Stimulated activated CD4-positive, alpha-beta T cell treated with anti-CD3 and anti-CD28 coated beads, TNF-alpha, amount 100 ng/mL, for 4 hours (primary cell): ENCODE data around the gene PCNX1.
"Not testable (repeated sequence)": the region's sequence is repeated elsewhere in the genome, so short reads cannot be mapped to it uniquely, and the experiment has no call there.

Source experiments
- DNase-seq, 3 experiments: peaks; one replicate each; pipeline ENCODE4 v3.0.0-alpha.2; 2020; ENCODE audit warnings: low read depth in 3 of 3

The PCNX1 gene

DNA sequence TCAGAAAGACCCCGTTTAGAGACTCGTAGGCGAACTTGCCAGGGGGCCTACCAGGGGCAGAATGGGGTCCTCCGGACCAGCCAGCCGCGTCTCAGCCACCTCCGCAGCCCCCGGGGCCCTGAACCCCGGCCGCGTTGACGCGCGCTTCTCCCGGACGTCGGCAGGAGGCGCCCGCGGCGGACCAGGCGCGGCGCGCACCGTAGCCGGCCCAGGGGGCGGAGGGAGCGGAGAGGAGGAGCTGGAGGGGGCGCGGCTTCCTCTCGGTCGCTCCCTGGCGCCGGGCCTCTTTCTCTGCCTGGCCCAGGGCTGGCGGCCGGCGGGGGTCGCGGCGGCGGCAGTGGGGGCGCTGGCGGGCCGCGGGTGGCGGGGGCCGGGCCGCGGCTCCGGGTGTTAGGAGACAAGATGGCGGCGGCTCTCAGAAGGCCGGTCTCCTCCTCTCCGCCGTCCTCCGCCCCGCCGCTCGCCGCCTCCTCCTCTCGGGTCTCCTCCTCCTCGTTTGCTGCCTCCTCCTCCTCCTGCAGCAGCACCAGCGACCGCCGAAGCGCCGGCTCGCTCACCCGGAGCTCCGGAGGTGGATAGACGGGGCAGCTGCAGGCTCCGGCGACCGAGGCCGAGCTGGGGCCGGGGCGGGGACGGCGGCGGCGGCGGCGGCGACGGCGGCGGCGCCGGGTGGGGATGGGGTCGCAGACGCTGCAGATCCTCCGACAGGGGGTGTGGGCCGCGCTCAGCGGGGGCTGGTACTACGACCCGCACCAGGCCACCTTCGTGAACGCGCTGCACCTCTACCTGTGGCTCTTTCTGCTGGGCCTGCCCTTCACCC is at the start of gene PCNX1:
Gene PCNX1, plus strand, starts transcription at position 284 of the 820 bp plus-strand sequence. Its CDS starts 392 bp downstream, at position 676.
- peak; percentile 78 to 83 (median 83) for DNase-seq

DNA sequence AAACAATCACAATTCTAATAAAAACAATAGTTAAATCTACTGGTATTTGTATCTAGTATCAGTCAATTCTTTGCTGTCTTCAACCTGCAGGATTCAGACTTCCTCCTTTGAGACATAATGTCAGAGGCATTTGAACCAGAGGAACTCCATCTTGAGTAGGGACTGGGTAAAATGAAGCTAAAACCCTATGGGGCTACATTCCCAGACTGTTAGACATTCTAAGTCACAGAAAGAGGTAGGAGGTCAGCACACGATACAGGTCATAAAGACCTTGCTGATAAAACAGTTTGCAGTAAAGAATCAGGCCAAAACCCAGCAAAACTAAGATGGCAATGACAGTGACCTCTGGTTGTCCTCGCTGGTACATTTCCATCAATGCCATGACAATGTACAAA is 49.8 kb upstream of the PCNX1 start:
- no peak for DNase-seq

GRCh38 chr14:70858641-70859040 is 48.6 kb upstream of the PCNX1 start:
- DNase-seq: no peak

DNA sequence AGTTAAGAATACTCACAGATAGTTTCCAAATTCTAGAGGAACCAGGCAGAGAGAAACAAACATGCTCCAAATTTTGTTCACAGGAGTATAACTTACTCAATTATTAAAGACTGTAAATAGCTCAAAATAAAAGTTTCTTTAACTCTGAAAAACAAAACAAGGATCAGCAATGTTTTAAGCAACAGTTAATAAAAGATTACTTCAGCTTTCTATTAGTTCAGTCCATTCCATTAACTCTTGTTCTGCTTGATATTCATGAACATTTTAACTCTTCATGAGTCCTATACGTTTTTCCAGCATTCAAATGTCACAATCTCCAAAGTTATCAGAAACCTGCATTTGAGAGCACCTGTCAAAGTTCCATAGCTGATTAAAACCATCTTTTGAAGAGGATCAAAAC is 40.3 kb upstream of the PCNX1 start:
- DNase-seq: not testable (repeated sequence)

DNA sequence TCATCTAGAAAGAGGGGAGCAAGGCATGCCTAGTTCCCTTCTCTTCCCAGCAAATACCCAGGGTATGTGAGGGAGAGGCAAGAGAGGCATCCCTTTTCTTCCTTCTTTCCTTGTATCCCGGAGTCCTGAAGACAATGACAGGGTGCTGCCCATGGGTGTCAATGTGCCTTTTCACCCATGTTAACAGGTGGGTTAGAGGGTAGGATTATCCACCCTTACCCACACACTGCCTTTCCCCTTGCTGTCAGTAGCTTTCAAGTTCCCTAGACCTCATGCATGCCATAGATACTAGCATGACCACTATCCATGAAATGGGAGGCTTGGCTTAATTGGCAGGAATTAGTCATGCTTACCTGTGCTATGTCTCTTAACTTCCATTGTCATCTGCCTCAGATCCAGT is 36.3 kb upstream of the PCNX1 start:
- DNase-seq: no peak

GRCh38 chr14:70871863-70872677 is 35.2 kb upstream of the PCNX1 start:
- no peak for DNase-seq

GRCh38 chr14:70872678-70873020 is 34.6 kb upstream of the PCNX1 start:
- no peak for DNase-seq

GRCh38 chr14:70873627-70874026 is 33.6 kb upstream of the PCNX1 start:
- DNase-seq: no peak

GRCh38 chr14:70875811-70876460 is 31.3 kb upstream of the PCNX1 start:
- DNase-seq: not testable (repeated sequence)

DNA sequence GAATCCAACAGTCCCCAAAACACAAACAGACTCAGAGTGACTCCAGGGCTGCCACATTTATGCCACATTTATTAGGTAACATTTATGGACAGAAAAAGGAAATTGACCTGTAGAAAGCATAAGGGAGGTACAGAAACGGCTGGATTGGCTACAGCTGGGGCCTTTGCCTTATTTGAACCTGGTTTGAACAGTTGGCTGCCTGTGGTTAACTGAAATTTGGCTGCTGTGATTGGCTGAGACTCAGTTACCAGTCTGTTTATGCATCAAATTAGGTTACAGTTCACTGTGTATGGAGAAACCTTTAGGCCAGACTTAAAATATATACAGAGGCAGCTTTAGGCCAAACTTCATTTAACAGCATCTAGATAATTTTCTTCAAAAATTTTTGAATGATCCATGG is 27.8 kb upstream of the PCNX1 start:
- DNase-seq: no peak

- not testable (repeated sequence) for DNase-seq
Observed at GRCh38 chr14:70880888-70881287, 26.4 kb upstream of the PCNX1 start.

- DNase-seq: no peak
Observed at GRCh38 chr14:70881549-70882177, 25.6 kb upstream of the PCNX1 start.

DNA sequence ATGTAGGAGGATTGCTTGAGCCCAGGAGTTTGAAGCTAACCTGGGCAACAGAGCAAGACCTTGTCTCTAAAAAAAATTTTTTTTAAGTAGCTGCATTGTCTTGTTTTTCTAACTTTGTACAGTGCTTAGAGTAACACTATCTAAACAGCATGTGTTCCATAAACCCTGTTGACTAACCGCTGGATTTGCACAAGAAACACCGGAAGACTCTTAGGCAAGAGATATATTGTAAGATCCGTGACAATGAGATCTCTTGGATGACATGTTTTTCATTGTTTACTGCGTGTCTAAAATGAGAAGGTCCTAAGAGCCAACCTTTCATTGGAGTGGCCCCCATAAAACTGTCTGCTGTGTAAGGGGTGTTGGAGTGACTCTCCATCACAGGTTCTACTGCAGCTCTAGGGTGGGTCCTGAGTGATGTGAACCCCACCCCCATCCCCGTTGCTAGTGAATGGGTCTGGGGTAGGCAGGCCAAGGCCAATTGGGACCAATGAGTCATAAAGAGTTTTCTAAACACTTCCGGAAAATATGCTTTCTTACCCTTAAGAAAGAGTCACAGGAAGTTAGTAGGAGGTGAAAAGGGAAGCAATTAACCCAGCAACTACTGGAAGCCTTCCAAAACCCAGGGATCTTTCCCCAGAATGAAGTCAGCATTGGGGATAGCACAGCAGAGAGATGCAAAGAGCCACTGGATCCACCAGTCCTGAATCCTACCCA is 24.3 kb upstream of the PCNX1 start:
- no peak for DNase-seq

- DNase-seq: no peak
Observed at GRCh38 chr14:70884595-70885342, 22.5 kb upstream of the PCNX1 start.

DNA sequence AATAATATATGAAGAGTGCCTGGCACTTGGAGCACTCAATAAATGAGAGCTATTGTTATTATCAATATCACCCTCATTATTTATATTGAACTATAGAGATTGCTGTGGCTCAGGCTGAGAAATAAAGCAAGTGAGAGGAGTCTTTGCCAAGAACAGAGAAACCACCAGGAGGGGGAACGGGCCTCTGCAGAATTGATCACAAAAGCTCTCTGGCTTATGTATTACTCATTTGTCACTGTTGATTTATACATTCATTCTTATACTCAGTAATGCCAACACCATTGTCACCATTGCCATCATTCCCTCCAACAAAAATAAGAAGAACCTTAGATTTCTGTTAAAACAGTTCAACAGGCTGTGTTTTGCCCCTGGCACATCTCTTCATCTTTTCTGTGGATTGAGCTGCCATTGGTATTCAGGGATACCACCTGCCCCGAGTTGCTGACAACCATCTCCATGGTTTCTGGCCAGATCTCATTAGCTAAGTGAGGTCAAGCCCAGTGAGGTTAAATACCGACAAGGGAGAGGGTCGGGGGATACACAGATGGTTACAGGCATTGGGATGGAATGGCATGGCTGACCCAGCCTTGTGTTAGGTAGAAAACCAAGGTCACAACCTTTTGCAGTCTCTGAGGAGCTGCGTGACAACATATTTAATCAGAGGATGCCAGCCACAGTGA is 21.8 kb upstream of the PCNX1 start:
- DNase-seq: no peak

- no peak for DNase-seq
Observed at GRCh38 chr14:70886421-70887206, 20.6 kb upstream of the PCNX1 start.

GRCh38 chr14:70887207-70887681 is 20.0 kb upstream of the PCNX1 start:
- no peak for DNase-seq

DNA sequence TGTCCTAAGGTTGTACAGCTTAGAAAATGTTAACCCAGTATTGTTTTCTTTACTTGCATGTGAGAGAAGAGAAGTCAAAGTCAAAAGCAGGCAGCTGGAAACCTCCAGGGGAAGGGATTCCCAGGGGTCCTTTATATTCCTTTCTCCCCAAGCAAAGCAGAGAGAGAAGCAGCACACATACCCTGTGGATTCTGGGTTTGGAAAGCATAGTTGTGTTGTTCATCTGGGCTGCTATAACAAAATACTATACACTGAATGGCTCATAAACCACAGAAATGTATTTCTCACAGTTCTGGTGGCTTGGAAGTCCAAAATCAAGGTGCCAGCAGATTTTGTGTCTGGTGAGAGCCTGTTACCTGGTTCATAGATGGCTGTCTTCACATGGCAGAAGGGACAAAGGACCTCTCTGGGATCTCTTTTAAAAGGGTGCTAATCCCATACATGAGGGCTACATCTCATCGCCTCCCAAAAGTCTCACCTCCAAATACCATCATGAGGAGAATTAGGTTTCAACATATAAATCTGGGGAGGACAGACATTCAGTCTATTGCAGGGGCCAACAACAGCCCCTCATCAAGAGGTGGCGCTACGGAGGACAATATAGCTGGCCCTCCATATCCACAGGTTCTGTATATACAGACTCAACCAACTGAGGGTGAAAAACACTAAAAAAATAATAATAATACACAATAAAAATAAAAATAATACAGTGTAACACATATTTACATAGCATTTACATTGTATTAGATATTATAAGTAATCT is 19.3 kb upstream of the PCNX1 start:
- DNase-seq: no peak
